A549 (cell line): ENCODE measurements around the gene KRT34. TPM values are rescaled to one million over a fixed set of nuclear protein-coding genes. Genes with fewer than 3 reads are reported as not detected.

Source experiments
- ATAC-seq, 2 experiments: fragments of 200-7000 bp in 1 of 2; fragments of >200 bp in 1 of 2; cut with Nextera tagmentation in 1 of 2; cut with Tn5 transposase in 1 of 2; 3 replicates each; pipeline versions ENCODE4 v1.8.0 to v1.9.1; 2018 to 2020; ENCODE audit warnings: mild to moderate bottlenecking in 1 of 2, moderate library complexity in 1 of 2
- CTCF ChIA-PET: fragments of 300-600 bp; sonication (Branson Sonifier 250); formaldehyde crosslinking; extraction: SDS; loops from one replicate; lab custom pipeline; 2021; ENCODE audit warnings: antibody characterized with exemption, inconsistent platforms; lab: Yijun Ruan, JAX
- POLR2A ChIA-PET: fragments of 350-600 bp; formaldehyde crosslinking; extraction: SDS; loops from one replicate; lab custom pipeline; 2021; ENCODE audit warnings: antibody characterized with exemption, inconsistent platforms; lab: Yijun Ruan, JAX
- DNase-seq, 2 experiments: peaks; one replicate each; pipeline versions ENCODE4 v3.0.0 to v3.0.0-alpha.2; 2011 to 2016; ENCODE audit warnings: low read depth in 1 of 2, low spot score in 1 of 2
- FAIRE-seq: peaks from 2 replicates; lab custom pipeline; 2011; peaks lifted over from hg19 to GRCh38; lab: Jason Lieb, UNC
- H3K27ac ChIP-seq, 2 experiments: fragments of >200 bp; sonication (Bioruptor Twin); formaldehyde crosslinking; 3 replicates each; pipeline ENCODE4 v1.5.1; 2016 to 2017
- H3K4me1 ChIP-seq: fragments of >200 bp; sonication (Bioruptor Twin); formaldehyde crosslinking; 3 replicates; pipeline ENCODE4 v1.6.1; 2016
- H3K4me2 ChIP-seq: fragments of >200 bp; sonication (Bioruptor Twin); formaldehyde crosslinking; 3 replicates; pipeline ENCODE4 v1.6.1; 2016
- H3K4me3 ChIP-seq: fragments of >200 bp; sonication (Bioruptor Twin); formaldehyde crosslinking; 3 replicates; pipeline ENCODE4 v1.5.1; 2016
- H3K9me3 ChIP-seq: fragments of >200 bp; sonication (Bioruptor Twin); formaldehyde crosslinking; 3 replicates; pipeline ENCODE4 v1.6.1; 2016
- CBX2 ChIP-seq: fragments of 200-600 bp; sonication (generic); IDR thresholded peaks from 2 replicates; pipeline ENCODE4 v1.6.1; 2016; ENCODE audit warnings: low read depth, mild to moderate bottlenecking, borderline replicate concordance
- CEBPB ChIP-seq, 2 experiments: fragments of >200 bp in 1 of 2; sonication (Bioruptor Twin) in 1 of 2; formaldehyde crosslinking in 1 of 2; IDR thresholded peaks; 2 replicates each; pipeline ENCODE4 v1.6.1; 2012 to 2016
- CHD2 ChIP-seq: fragments of 150-350 bp; IDR thresholded peaks from 2 replicates; pipeline ENCODE4 v1.6.1; 2014; ENCODE audit warnings: low read length; ENCODE audit not compliant: partially characterized antibody
- EHF ChIP-seq: fragments of 250-450 bp; sonication (Bioruptor Pico); IDR thresholded peaks from 2 replicates; pipeline ENCODE4 v1.5.0; 2020; ENCODE audit warnings: mild to moderate bottlenecking
- ELK1 ChIP-seq: fragments of 150-350 bp; IDR thresholded peaks from 2 replicates; pipeline ENCODE4 v1.6.1; 2014; ENCODE audit warnings: low read depth, mild to moderate bottlenecking, low read length
- EP300 ChIP-seq, 2 experiments: fragments of >200 bp; sonication (Bioruptor Twin); formaldehyde crosslinking; IDR thresholded peaks; 2 replicates in 1 of 2; 3 replicates in 1 of 2; pipeline ENCODE4 v1.6.1; 2016 to 2017
- FOSB ChIP-seq: fragments of 250-450 bp; sonication (Bioruptor Pico); IDR thresholded peaks from 2 replicates; pipeline ENCODE4 v1.5.0; 2020; ENCODE audit warnings: mild to moderate bottlenecking, moderate library complexity
- FOSL2 ChIP-seq, 2 experiments: fragments of 450-650 bp in 1 of 2; fragments of >200 bp in 1 of 2; sonication (Bioruptor Twin) in 1 of 2; formaldehyde crosslinking; IDR thresholded peaks; 2 replicates each; pipeline versions ENCODE4 v1.5.0 to v1.6.1; 2016 to 2020; ENCODE audit warnings: mild to moderate bottlenecking in 1 of 2, moderate library complexity in 1 of 2
- FOXS1 ChIP-seq: fragments of 250-450 bp; sonication (Bioruptor Pico); IDR thresholded peaks from 2 replicates; pipeline ENCODE4 v1.5.0; 2020; ENCODE audit warnings: mild to moderate bottlenecking, moderate library complexity
- GATA3 ChIP-seq: IDR thresholded peaks from 2 replicates; pipeline ENCODE4 v1.6.1; 2012; ENCODE audit warnings: borderline replicate concordance
- HOXB13 ChIP-seq: fragments of 250-450 bp; sonication (Bioruptor Pico); IDR thresholded peaks from 2 replicates; pipeline ENCODE4 v1.5.0; 2020; ENCODE audit warnings: low read depth, mild to moderate bottlenecking, moderate library complexity
- JUN ChIP-seq, 2 experiments: fragments of >200 bp; sonication (Bioruptor Twin); formaldehyde crosslinking; IDR thresholded peaks; 2 replicates in 1 of 2; 3 replicates in 1 of 2; pipeline ENCODE4 v1.6.1; 2016 to 2017
- JUNB ChIP-seq: fragments of >200 bp; sonication (Bioruptor Twin); formaldehyde crosslinking; IDR thresholded peaks from 2 replicates; pipeline ENCODE4 v1.6.1; 2016
- MAFK ChIP-seq: fragments of 450-650 bp; IDR thresholded peaks from 2 replicates; pipeline ENCODE4 v1.6.1; 2014; ENCODE audit not compliant: partially characterized antibody
- MAX ChIP-seq: IDR thresholded peaks from 2 replicates; pipeline ENCODE4 v1.6.1; 2012
- MYC ChIP-seq: IDR thresholded peaks from 2 replicates; pipeline ENCODE4 v1.6.1; 2012; ENCODE audit warnings: mild to moderate bottlenecking, inconsistent platforms, low read length, improper control_type of control experiment, borderline replicate concordance
- NPAS2 ChIP-seq: fragments of 250-450 bp; sonication (Bioruptor Pico); IDR thresholded peaks from 2 replicates; pipeline ENCODE4 v1.8.0; 2022; ENCODE audit warnings: mild to moderate bottlenecking, moderate library complexity, borderline replicate concordance
- NR3C1 ChIP-seq: fragments of >200 bp; sonication (Bioruptor Twin); formaldehyde crosslinking; IDR thresholded peaks from 3 replicates; pipeline ENCODE4 v1.6.1; 2017
- POLR2AphosphoS2 ChIP-seq: conservative IDR thresholded peaks from 2 replicates; pipeline ENCODE4 v1.6.1; 2012; ENCODE audit warnings: low read length, improper control_type of control experiment, inconsistent platforms
- SMC3 ChIP-seq: fragments of >200 bp; sonication (Bioruptor Twin); formaldehyde crosslinking; IDR thresholded peaks from 3 replicates; pipeline ENCODE4 v1.6.1; 2018; ENCODE audit warnings: inconsistent platforms
- TP53 ChIP-seq: fragments of 250-450 bp; sonication (Bioruptor Pico); IDR thresholded peaks from 2 replicates; pipeline ENCODE4 v1.5.0; 2021; ENCODE audit warnings: mild to moderate bottlenecking, moderate library complexity
- USF2 ChIP-seq: fragments of 450-650 bp; IDR thresholded peaks from 2 replicates; pipeline ENCODE4 v1.6.1; 2014; ENCODE audit warnings: antibody characterized with exemption
- ZSCAN20 ChIP-seq: fragments of 250-450 bp; sonication (Bioruptor Pico); IDR thresholded peaks from 2 replicates; pipeline ENCODE4 v1.8.0; 2022; ENCODE audit warnings: mild to moderate bottlenecking, moderate library complexity
- WGBS: methylation state at CpG from one replicate; pipeline ENCODE4 v1.1.6; 2017; ENCODE audit errors: missing lambda C conversion rate; 5-methylcytosine and 5-hydroxymethylcytosine counted together
- polyA plus RNA-seq, 4 experiments: library from polyadenylated mRNA; depleted of rRNA in 3 of 4; stranded (reverse); fragments of >200 nt; fragmentation: RNase III in 1 of 4; extraction: RNeasy Plus Mini Kit Qiagen cat#74134 plus additional on column Dnase treatment in 1 of 4; gene quantifications; 2 replicates in 3 of 4; 3 replicates in 1 of 4; pipeline ENCODE4 v1.2.3, GENCODE V29; 2011 to 2017
- TF ChIP-seq, protein P1 (sequence below): fragments of >200 bp; sonication (Bioruptor Twin); formaldehyde crosslinking; IDR thresholded peaks from 3 replicates; pipeline ENCODE4 v1.6.1; 2016
- TF ChIP-seq, protein P2 (sequence below): fragments of >200 bp; sonication (Bioruptor Twin); formaldehyde crosslinking; IDR thresholded peaks from 2 replicates; pipeline ENCODE4 v1.6.1; 2016
- TF ChIP-seq, protein P3 (sequence below): fragments of 250-450 bp; sonication (Bioruptor Pico); IDR thresholded peaks from 2 replicates; pipeline ENCODE4 v1.5.0; 2021; ENCODE audit warnings: mild to moderate bottlenecking, moderate library complexity, borderline replicate concordance

KRT34 gene
- polyA plus RNA-seq, 2 of the 4 experiments (the other 2 are of a cell fraction): 0.09 to 0.23 TPM

GRCh38 chr17:41404024-41404671, 22.0 kb upstream of the KRT34 start:
- ATAC-seq: peak; percentile 75 to 81; a peak in 5 of 6 replicates
- Histone ChIP-seq H3K4me1 (peaks cover 18% of the 10 kb centered on the region), H3K4me2 (peak overlapping the region; percentile 56), H3K9me3 (no peaks in the 10 kb centered on the region), H3K4me3 (no peak overlapping the region), H3K27ac (peak overlapping the region; percentile 34 to 66; a peak in 5 of 6 replicates)
- peak; percentile 77 to 82 for DNase-seq
- TF ChIP-seq, protein P1, sequence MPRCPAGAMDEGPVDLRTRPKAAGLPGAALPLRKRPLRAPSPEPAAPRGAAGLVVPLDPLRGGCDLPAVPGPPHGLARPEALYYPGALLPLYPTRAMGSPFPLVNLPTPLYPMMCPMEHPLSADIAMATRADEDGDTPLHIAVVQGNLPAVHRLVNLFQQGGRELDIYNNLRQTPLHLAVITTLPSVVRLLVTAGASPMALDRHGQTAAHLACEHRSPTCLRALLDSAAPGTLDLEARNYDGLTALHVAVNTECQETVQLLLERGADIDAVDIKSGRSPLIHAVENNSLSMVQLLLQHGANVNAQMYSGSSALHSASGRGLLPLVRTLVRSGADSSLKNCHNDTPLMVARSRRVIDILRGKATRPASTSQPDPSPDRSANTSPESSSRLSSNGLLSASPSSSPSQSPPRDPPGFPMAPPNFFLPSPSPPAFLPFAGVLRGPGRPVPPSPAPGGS: peak; percentile 60; the same call in 1 of the 3 replicates
- TF ChIP-seq ELK1 (no peak), JUNB (peak; percentile 85), SMC3 (no peak), FOSB (no peak), USF2 (peak; percentile 65), HOXB13 (CRISPR knock-in tag) (no peak), JUN (IDR thresholded peaks at IDR 0.05) (peak; percentile 48 to 57; a peak in 3 of 5 replicates), CBX2 (no peak), NPAS2 (CRISPR knock-in tag) (no peak), FOXS1 (CRISPR knock-in tag) (no peak), MAX (0 out of 2 replicates have a peak, but pooled peaks have one; percentile 31), MYC (no peak), NR3C1 (no peak), TP53 (no peak), EHF (CRISPR knock-in tag) (no peak), FOSL2 (IDR thresholded peaks at IDR 0.05) (peak; percentile 93), FOSL2 (CRISPR knock-in tag; IDR thresholded peaks at IDR 0.05) (peak; percentile 90), POLR2AphosphoS2 (no peak), CEBPB (IDR thresholded peaks at IDR 0.05) (peak; percentile 10 to 45; a peak in 1 of 4 replicates), CHD2 (no peak), GATA3 (peak; percentile 51; the same call in 1 of the 2 replicates), MAFK (no peak), ZSCAN20 (CRISPR knock-in tag) (no peak), EP300 (IDR thresholded peaks at IDR 0.05) (peak in 1 of 2 experiments; percentile 46; a peak in 1 of 5 replicates)
- TF ChIP-seq, protein P2, sequence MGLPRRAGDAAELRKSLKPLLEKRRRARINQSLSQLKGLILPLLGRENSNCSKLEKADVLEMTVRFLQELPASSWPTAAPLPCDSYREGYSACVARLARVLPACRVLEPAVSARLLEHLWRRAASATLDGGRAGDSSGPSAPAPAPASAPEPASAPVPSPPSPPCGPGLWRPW: no peak
- TF ChIP-seq, protein P3, sequence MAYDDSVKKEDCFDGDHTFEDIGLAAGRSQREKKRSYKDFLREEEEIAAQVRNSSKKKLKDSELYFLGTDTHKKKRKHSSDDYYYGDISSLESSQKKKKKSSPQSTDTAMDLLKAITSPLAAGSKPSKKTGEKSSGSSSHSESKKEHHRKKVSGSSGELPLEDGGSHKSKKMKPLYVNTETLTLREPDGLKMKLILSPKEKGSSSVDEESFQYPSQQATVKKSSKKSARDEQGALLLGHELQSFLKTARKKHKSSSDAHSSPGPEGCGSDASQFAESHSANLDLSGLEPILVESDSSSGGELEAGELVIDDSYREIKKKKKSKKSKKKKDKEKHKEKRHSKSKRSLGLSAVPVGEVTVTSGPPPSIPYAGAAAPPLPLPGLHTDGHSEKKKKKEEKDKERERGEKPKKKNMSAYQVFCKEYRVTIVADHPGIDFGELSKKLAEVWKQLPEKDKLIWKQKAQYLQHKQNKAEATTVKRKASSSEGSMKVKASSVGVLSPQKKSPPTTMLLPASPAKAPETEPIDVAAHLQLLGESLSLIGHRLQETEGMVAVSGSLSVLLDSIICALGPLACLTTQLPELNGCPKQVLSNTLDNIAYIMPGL: no peak
- peak; percentile 78 for FAIRE-seq
- POLR2A ChIA-PET: interaction anchor here (1.6 kb wide), 1 partner anchor 284 kb away, joined by 5 read pairs; no protein-coding TSS in a partner anchor
- CTCF ChIA-PET: interaction anchor here (0.6 to 6.9 kb wide), 14 partner anchors 10 to 494 kb away, joined by 3 to 60 read pairs (median 7); no protein-coding TSS in a partner anchor
- 43% methylated on average over 7 of the region's 7 CpGs for WGBS
